IPS-15b (cell line): Measurements from ENCODE around the gene NR1I3.

Experiments used
- H3K27me3 ChIP-seq: one replicate; pipeline ENCODE4 v1.6.1; 2013; ENCODE audit warnings: low read length; ENCODE audit not compliant: control insufficient read depth, insufficient read depth
- H3K36me3 ChIP-seq: one replicate; pipeline ENCODE4 v1.6.1; 2013; ENCODE audit warnings: low read length; ENCODE audit not compliant: control insufficient read depth, insufficient read depth
- H3K4me1 ChIP-seq: one replicate; pipeline ENCODE4 v1.6.1; 2013; ENCODE audit warnings: mild to moderate bottlenecking, low read length; ENCODE audit not compliant: control insufficient read depth, insufficient read depth
- H3K4me3 ChIP-seq: one replicate; pipeline ENCODE4 v1.5.1; 2013; ENCODE audit warnings: low read depth, low read length
- H3K9ac ChIP-seq: one replicate; pipeline ENCODE4 v1.6.1; 2013; ENCODE audit warnings: low read depth, mild to moderate bottlenecking, low read length
- H3K9me3 ChIP-seq: one replicate; pipeline ENCODE4 v1.6.1; 2013; ENCODE audit warnings: mild to moderate bottlenecking, low read length; ENCODE audit not compliant: control insufficient read depth, insufficient read depth

The NR1I3 gene

GRCh38 chr1:161242313-161242712 lies 4.3 kb upstream of the NR1I3 start:
- Histone ChIP-seq H3K4me3 (no peak overlapping the region), H3K27me3 (no peaks in the 10 kb centered on the region), H3K4me1 (no peaks in the 10 kb centered on the region), H3K36me3 (no peaks in the 10 kb centered on the region), H3K9ac (no peak overlapping the region), H3K9me3 (no peaks in the 10 kb centered on the region)

DNA sequence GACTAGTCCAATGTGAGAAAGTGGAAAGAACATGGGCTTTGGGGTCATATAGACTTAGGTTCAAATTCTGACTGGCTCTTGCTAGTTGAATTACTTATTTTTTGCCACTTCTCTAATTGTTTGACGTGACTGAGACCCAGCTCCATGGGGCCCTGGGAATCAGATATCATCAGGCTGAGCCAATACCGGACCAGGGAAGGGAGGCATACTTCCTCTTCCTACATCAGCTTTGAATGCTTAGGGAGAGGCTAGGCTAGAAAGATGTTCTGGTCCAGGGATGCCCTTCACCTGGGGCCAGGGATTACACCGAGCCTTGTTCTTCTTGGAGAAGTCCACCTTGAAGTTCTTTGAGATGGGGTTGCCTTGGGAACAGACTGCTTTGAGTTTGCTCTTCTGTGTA lies 3.7 kb upstream of the NR1I3 start:
- Histone ChIP-seq H3K27me3 (no peaks in the 10 kb centered on the region), H3K4me3 (no peak overlapping the region), H3K4me1 (no peaks in the 10 kb centered on the region), H3K9ac (no peak overlapping the region), H3K9me3 (no peaks in the 10 kb centered on the region), H3K36me3 (no peaks in the 10 kb centered on the region)

GRCh38 chr1:161235957-161236775 lies 1.8 kb downstream of the NR1I3 start:
- Histone ChIP-seq H3K9ac (no peak overlapping the region), H3K4me3 (no peak overlapping the region), H3K27me3 (no peaks in the 10 kb centered on the region), H3K4me1 (no peaks in the 10 kb centered on the region), H3K36me3 (no peaks in the 10 kb centered on the region), H3K9me3 (no peaks in the 10 kb centered on the region)

DNA sequence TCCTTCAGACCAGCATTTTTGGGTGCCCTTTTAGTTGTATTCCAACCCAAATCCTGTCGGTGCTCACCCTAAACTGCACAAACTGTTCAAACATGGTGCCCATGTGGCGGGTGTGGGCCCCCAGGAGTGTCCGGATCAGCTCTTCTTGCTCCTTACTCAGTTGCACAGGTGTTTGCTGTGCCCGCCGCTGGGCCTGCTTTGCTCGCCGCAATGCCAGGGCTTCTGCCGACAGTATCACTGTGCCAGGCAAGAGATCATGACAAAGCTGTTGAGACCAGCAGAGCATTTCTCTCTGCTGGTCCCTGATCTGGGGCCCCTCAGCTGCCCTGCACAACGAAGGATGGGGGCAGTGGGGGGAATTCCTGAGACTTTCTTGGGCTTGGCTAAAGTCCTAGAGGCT lies 4.9 kb downstream of the NR1I3 start:
- no peaks in the 10 kb centered on the region for H3K4me1 ChIP-seq
- no peak overlapping the region for H3K9ac ChIP-seq
- H3K9me3 ChIP-seq = no peaks in the 10 kb centered on the region
- no peak overlapping the region for H3K4me3 ChIP-seq
- H3K27me3 ChIP-seq = no peaks in the 10 kb centered on the region
- peaks cover 26% of the 10 kb centered on the region for H3K36me3 ChIP-seq

GRCh38 chr1:161230762-161231161 lies 7.2 kb downstream of the NR1I3 start:
- Histone ChIP-seq H3K4me3 (no peak overlapping the region), H3K36me3 (peaks cover 26% of the 10 kb centered on the region), H3K27me3 (no peaks in the 10 kb centered on the region), H3K4me1 (peaks cover 7% of the 10 kb centered on the region), H3K9ac (no peak overlapping the region), H3K9me3 (no peaks in the 10 kb centered on the region)

- Histone ChIP-seq H3K27me3 (no peaks in the 10 kb centered on the region), H3K9ac (no peak overlapping the region), H3K4me1 (peaks cover 7% of the 10 kb centered on the region), H3K36me3 (peaks cover 26% of the 10 kb centered on the region), H3K9me3 (no peaks in the 10 kb centered on the region), H3K4me3 (no peak overlapping the region)
These were observed 8.1 kb downstream of the NR1I3 start for GRCh38 chr1:161229896-161230295.

- Histone ChIP-seq H3K4me1 (peaks cover 9% of the 10 kb centered on the region), H3K4me3 (no peak overlapping the region), H3K9me3 (no peaks in the 10 kb centered on the region), H3K9ac (no peak overlapping the region), H3K36me3 (peaks cover 26% of the 10 kb centered on the region), H3K27me3 (no peaks in the 10 kb centered on the region)
These were observed 10.0 kb downstream of the NR1I3 start for GRCh38 chr1:161228032-161228431.

- peak overlapping the region; percentile 97 for H3K4me3 ChIP-seq
- peaks cover 26% of the 10 kb centered on the region for H3K36me3 ChIP-seq
- no peak overlapping the region for H3K9ac ChIP-seq
- peaks cover 9% of the 10 kb centered on the region for H3K4me1 ChIP-seq
- no peaks in the 10 kb centered on the region for H3K9me3 ChIP-seq
- H3K27me3 ChIP-seq = no peaks in the 10 kb centered on the region
These were observed 10.7 kb downstream of the NR1I3 start for GRCh38 chr1:161227196-161227871.

- Histone ChIP-seq H3K27me3 (no peaks in the 10 kb centered on the region), H3K4me1 (peaks cover 9% of the 10 kb centered on the region), H3K4me3 (peak overlapping the region; percentile 97), H3K36me3 (peaks cover 26% of the 10 kb centered on the region), H3K9me3 (no peaks in the 10 kb centered on the region), H3K9ac (no peak overlapping the region)
These were observed 11.2 kb downstream of the NR1I3 start for GRCh38 chr1:161226759-161227158.

DNA sequence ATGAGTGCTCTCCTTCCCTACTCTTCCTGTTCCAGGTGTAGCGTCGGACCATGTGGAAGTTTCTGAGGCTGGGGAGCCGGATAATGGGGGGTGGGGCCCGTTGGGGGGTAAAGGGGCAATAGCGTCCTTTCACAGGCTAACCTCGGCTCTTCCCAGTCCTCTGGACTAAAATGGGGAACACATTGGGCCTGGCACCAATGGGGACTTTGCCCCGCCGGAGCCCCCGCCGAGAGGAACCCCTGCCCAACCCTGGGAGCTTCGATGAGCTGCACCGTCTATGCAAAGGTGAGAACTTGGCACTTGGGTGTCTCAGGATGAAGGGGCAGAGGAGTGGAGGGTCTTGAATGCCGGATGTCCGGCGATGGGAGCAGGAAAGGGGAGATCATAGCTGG lies 11.7 kb downstream of the NR1I3 start:
- Histone ChIP-seq H3K4me3 (peak overlapping the region; percentile 97), H3K4me1 (peaks cover 9% of the 10 kb centered on the region)

DNA sequence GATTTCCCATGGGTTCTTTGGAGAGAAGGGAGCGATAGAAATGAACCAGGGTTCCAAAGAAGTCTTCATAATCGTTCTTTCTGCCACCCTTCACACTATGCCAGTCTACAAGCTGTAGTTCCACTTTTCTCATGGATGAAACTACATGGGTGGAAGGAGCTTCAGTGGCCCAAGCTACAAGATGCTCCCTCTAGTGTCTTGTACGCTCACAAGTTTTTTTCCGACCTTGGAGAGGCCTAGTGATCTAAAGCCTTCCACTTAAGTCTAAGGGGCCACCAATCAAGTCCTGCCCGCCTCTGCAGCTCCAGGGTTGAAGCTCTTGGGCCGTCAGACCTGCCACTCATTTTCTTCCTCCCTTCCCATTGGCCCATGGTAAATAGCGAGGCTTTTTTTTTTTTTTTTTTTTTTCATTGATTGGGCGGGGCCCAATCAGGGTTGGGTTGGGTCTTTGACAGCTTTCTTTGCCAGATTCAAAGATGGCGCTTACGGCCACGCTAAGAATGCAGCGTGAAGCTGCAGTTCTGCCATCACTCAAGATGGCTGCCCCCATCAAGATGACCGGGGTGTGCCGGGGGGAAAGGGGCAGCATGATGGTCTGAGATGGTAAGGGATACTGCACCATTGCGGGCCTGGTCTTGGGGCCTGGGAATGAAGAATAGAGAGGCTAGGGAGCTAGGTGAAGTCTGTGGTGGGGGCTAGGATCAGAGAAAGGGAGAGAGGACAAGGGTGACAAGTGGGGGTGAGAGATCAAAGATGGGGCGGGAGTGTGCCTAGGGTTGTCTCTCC lies 12.3 kb downstream of the NR1I3 start, which contains the start of gene TOMM40L:
Gene TOMM40L (plus strand): TSS at position 527 of the 786 bp plus-strand sequence. CDS start 430 bp downstream, outside the sequence.
- Histone ChIP-seq H3K9ac (peak within 1 kb of the TSS; percentile 81), H3K4me1 (peaks cover 9% of the 10 kb centered on the region), H3K27me3 (no peaks in the 10 kb centered on the region), H3K4me3 (peak within 1 kb of the TSS; percentile 97), H3K9me3 (no peaks in the 10 kb centered on the region), H3K36me3 (peaks cover 26% of the 10 kb centered on the region)

More for the DNA sequence above, 11.7 kb downstream of the NR1I3 start:
- no peaks in the 10 kb centered on the region for H3K9me3 ChIP-seq
- peak overlapping the region; percentile 81 for H3K9ac ChIP-seq
- H3K36me3 ChIP-seq = peaks cover 26% of the 10 kb centered on the region
- no peaks in the 10 kb centered on the region for H3K27me3 ChIP-seq
